ENCODE measurements around the gene CBX8.

CBX8 gene

DNA sequence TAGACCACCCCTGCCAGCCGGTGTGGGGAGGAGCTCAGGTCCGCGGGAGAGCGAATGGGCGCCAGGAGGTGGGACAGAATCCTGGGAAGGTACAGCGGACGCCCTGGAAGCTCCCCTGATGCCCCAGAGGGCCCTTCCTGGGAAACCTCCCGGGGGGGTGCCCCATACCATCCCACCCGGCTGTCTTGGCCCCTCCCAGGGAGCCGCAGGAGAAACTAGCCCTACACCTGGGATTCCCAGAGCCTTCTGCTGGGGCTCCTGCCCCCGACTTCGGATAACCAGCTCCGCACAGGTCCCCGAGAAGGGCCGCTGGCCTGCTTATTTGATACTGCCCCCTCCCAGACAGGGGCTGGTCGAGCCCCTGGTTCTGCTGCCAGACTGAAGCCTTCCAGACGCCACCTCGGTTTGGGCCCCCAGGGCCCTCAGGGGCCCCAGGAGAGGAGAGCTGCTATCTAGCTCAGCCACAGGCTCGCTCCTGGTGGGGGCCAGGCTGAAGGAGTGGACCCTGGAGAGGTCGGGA is 45.3 kb upstream of the CBX8 start:
- TF ChIP-seq, protein P1, sequence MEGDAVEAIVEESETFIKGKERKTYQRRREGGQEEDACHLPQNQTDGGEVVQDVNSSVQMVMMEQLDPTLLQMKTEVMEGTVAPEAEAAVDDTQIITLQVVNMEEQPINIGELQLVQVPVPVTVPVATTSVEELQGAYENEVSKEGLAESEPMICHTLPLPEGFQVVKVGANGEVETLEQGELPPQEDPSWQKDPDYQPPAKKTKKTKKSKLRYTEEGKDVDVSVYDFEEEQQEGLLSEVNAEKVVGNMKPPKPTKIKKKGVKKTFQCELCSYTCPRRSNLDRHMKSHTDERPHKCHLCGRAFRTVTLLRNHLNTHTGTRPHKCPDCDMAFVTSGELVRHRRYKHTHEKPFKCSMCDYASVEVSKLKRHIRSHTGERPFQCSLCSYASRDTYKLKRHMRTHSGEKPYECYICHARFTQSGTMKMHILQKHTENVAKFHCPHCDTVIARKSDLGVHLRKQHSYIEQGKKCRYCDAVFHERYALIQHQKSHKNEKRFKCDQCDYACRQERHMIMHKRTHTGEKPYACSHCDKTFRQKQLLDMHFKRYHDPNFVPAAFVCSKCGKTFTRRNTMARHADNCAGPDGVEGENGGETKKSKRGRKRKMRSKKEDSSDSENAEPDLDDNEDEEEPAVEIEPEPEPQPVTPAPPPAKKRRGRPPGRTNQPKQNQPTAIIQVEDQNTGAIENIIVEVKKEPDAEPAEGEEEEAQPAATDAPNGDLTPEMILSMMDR (IDR thresholded peaks at IDR 0.05) = no peak
- TF ChIP-seq ZFX (IDR thresholded peaks at IDR 0.05; ENCODE audit: borderline replicate concordance) = no peak
- H3K27ac ChIP-seq = peak overlapping the region; percentile 63; the same call in 1 of the 2 replicates

DNA sequence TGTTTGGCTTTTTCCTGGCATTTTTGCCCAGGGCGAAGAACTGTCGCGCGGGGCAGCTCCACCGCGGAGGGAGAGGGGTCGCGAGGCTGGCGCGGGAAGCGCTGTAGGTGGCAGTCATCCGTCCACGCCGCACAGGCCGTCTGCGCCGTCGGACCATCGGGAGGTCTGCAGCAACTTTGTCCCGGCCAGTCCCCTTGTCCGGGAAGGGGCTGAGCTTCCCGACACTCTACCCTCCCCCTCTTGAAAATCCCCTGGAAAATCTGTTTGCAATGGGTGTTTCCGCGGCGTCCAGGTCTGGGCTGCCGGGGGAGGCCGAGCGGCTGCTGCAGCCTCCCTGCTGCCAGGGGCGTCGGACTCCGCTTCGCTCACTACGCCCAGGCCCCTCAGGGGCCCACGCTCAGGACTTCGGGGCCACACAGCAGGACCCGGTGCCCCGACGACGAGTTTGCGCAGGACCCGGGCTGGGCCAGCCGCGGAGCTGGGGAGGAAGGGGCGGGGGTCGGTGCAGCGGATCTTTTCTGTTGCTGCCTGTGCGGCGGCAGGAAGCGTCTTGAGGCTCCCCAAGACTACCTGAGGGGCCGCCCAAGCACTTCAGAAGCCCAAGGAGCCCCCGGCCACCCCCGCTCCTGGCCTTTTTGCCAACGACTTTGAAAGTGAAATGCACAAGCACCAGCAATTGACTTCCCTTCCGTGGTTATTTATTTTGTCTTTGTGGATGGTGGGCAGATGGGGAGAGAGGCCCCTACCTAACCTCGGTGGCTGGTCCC is 44.7 kb upstream of the CBX8 start:
- no peak for TF ChIP-seq ZFX (IDR thresholded peaks at IDR 0.05; ENCODE audit: borderline replicate concordance)
- TF ChIP-seq, protein P1 (IDR thresholded peaks at IDR 0.05) = no peak
- no peak overlapping the region for H3K27ac ChIP-seq

DNA sequence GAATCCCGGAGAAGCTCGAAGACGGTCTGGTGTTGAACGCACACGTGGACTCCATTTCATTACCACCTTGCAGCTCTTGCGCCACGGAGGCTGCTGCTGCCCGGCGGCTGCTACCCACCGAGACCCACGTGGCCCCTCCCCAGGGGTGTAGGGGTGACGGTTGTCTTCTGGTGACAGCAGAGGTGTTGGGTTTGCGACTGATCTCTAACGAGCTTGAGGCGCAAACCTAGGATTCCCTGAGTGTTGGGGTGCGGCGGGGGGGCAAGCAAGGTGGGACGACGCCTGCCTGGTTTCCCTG is 44.1 kb upstream of the CBX8 start:
- TF ChIP-seq ZFX (IDR thresholded peaks at IDR 0.05; ENCODE audit: borderline replicate concordance) = no peak
- TF ChIP-seq, protein P1 (IDR thresholded peaks at IDR 0.05) = no peak
- no peak overlapping the region for H3K27ac ChIP-seq

DNA sequence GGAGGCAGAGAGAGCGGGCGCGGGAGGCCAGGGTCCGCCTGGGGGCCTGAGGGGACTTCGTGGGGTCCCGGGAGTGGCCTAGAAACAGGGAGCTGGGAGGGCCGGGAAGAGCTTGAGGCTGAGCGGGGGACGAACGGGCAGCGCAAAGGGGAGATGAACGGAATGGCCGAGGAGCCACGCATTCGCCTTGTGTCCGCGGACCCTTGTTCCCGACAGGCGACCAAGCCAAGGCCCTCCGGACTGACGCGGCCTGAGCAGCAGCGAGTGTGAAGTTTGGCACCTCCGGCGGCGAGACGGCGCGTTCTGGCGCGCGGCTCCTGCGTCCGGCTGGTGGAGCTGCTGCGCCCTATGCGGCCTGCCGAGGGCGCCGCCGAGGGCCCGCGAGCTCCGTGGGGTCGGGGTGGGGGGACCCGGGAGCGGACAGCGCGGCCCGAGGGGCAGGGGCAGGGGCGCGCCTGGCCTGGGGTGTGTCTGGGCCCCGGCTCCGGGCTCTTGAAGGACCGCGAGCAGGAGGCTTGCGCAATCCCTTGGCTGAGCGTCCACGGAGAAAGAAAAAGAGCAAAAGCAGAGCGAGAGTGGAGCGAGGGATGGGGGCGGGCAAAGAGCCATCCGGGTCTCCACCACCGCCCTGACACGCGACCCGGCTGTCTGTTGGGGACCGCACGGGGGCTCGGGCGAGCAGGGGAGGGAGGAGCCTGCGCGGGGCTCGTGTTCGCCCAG is 43.6 kb upstream of the CBX8 start:
- H3K27ac ChIP-seq = peak overlapping the region; percentile 93
- TF ChIP-seq, protein P1 (IDR thresholded peaks at IDR 0.05) = peak; percentile 78
- TF ChIP-seq ZFX (IDR thresholded peaks at IDR 0.05; ENCODE audit: borderline replicate concordance) = no peak

DNA sequence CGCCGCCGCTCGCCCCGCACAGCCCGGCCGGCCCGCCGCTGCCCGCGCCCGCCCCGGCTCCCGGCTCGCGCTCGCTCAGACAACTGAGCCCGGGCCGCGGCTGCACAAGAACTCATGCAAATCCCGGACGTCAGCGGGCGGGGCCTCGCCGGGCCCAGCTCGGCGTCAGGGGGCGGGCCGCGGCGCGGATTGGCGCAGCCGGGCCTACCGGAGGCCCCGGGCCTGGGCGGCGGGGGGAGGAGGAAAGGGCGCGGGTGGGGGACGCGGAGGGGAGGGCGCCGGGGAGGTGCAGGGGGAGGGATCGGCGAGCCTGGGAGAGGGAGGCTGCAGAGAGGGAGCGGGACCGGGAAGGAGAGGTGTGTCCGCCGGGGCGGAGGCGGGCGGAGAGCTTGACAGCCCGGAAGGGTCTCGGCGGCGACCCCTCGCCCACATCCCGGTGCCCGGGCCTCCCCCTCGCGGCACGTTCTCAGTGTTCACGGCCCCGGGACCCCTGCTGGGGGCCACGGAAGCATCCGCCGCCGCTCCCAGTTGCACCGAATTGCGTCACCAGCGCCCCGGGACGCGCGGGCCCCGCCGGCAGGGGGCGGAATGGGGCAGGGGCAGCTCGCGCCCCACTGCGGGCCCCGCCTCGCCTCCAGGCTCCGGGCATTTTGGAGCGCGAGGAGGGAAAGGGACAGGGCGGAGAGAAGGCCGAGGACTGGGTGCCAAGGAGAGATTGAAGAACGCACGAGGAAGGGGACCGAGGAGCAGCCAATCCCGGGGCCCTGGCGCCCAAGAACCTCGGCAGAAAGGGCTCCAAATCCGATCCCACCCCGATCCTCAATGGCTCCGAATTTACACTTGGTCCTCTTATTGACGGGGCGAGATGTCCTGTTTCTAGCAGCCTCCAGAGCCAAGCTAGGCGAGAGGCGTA is 42.7 kb upstream of the CBX8 start, which contains the start of gene CBX4:
CBX4 (minus strand) TSS at position 85 of the 913 bp plus-strand sequence. CDS start 189 bp downstream, outside the sequence.
- no peak for TF ChIP-seq ZFX (IDR thresholded peaks at IDR 0.05; ENCODE audit: borderline replicate concordance)
- TF ChIP-seq, protein P1 (IDR thresholded peaks at IDR 0.05) = peak; percentile 52
- H3K27ac ChIP-seq = peak within 1 kb of the TSS; percentile 93

DNA sequence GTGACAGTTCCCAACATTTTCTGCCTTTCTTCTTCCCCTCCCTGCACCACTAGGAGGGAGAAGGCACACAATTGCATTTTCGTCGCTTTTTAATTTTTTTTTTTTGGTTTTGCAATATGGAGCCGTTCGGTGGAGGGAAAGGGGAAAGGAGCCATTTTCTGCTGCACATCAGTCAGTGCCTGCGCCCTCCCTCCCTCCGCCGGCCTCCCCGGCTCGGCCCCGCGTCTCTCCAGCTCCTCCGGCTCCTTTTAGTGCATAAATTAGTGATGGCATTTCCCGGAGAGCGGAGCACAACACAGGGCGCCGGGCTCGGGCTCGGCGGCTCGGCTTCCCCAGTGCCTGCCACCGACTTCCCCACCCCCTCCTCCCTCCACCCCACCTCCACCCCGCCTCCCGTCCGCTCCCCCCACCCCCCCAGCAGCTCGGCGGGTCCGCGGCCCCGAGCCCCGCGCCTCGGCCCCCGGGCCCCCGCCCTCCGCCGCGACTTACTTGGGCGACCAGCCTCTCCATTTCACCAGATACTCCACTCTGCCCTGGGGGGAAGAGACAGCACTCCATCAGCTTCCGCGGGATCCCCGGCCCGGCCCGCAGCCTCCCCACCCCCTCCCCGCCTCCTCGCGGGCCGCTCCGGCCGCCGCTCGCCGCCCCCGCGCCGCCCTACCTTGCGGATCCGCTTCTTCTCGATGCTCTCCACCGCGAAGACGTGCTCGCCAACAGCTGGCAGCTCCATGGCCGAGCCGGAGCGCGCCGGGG is 41.8 kb upstream of the CBX8 start:
- H3K27ac ChIP-seq = peak overlapping the region; percentile 93
- no peak for TF ChIP-seq ZFX (IDR thresholded peaks at IDR 0.05; ENCODE audit: borderline replicate concordance)
- TF ChIP-seq, protein P1 (IDR thresholded peaks at IDR 0.05) = no peak

All from 22Rv1 (cell line).